Gastroesophageal sphincter (tissue), 4 donors: Measurements from ENCODE around the gene MCM3. TPM values are rescaled to one million over a fixed set of nuclear protein-coding genes. Genes with fewer than 3 reads are reported as not detected.

Experiments
- ATAC-seq: fragments of 150-250 bp; one replicate; pipeline ENCODE4 v1.9.1; 2016; ENCODE audit warnings: mild to moderate bottlenecking, moderate library complexity
- H3K27ac ChIP-seq, 4 donors: fragments of 200-600 bp; sonication (generic) in 3 of 4; 1 replicate in 3 of 4; 2 replicates in 1 of 4; pipeline ENCODE4 v1.5.1; 2016 to 2019
- H3K27me3 ChIP-seq: fragments of 200-600 bp; sonication (generic); one replicate; pipeline ENCODE4 v1.5.1; 2019
- H3K36me3 ChIP-seq, 2 donors: fragments of 200-600 bp; sonication (generic); one replicate each; pipeline ENCODE4 v1.5.1; 2019; ENCODE audit warnings: control low read depth in 1 of 2
- H3K4me1 ChIP-seq, 3 donors: fragments of 200-600 bp; sonication (generic); 1 replicate in 2 of 3; 2 replicates in 1 of 3; pipeline ENCODE4 v1.5.1; 2016 to 2019; ENCODE audit warnings: control low read depth in 2 of 3
- H3K4me3 ChIP-seq, 2 donors: fragments of 200-600 bp; sonication (generic); one replicate each; pipeline ENCODE4 v1.5.1; 2019; ENCODE audit warnings: mild to moderate bottlenecking in 1 of 2, moderate library complexity in 1 of 2
- H3K9me3 ChIP-seq, 3 donors: fragments of 200-600 bp; sonication (generic); one replicate each; pipeline ENCODE4 v1.5.1; 2017 to 2019; ENCODE audit warnings: control low read depth in 2 of 3
- CTCF ChIP-seq, 4 experiments: fragments of 200-600 bp in 2 of 4; fragments of 450-650 bp in 2 of 4; sonication (generic) in 1 of 4; IDR thresholded peaks; one replicate each; pipeline ENCODE4 v1.5.1; 2017 to 2019; ENCODE audit warnings: antibody characterized with exemption in 4 of 4, mild to moderate bottlenecking in 2 of 4, moderate library complexity in 2 of 4
- EP300 ChIP-seq: sonication (generic); formaldehyde crosslinking; IDR thresholded peaks from one replicate; pipeline ENCODE4 v1.6.1; 2017; ENCODE audit warnings: antibody characterized with exemption, mild to moderate bottlenecking
- POLR2A ChIP-seq, 2 donors: fragments of 450-650 bp; IDR thresholded peaks; one replicate each; pipeline ENCODE4 v1.6.1; 2017; ENCODE audit warnings: antibody characterized with exemption in 2 of 2, mild to moderate bottlenecking in 2 of 2, moderate library complexity in 1 of 2
- POLR2AphosphoS5 ChIP-seq: sonication (generic); formaldehyde crosslinking; IDR thresholded peaks from one replicate; pipeline ENCODE4 v1.6.1; 2017; ENCODE audit warnings: antibody characterized with exemption
- WGBS, 2 donors: methylation state at CpG; one replicate each; pipeline ENCODE4 v1.1.5; 2018; ENCODE audit warnings: low coverage in 1 of 2; 5-methylcytosine and 5-hydroxymethylcytosine counted together
- total RNA-seq, 4 donors: library from RNA; depleted of rRNA; stranded (reverse); fragments of >200 nt; gene quantifications; one replicate each; pipeline ENCODE4 v1.1.0, GENCODE V29; 2016

MCM3 gene
- total RNA-seq, 4 donors from 2014 or later = 36.1 to 53.3 (median 45.4) TPM

GRCh38 chr6:52328303-52328662, 43.7 kb upstream of the MCM3 start:
- Histone ChIP-seq H3K36me3 (no peaks in the 10 kb centered on the region), H3K9me3 (no peaks in the 10 kb centered on the region), H3K27me3 (no peaks in the 10 kb centered on the region), H3K4me3 (no peak overlapping the region), H3K27ac (no peak overlapping the region), H3K4me1 (no peaks in the 10 kb centered on the region)
- ATAC-seq = no peak
- WGBS, 2 donors = 68 to 89% methylated on average over 2 of the region's 2 CpGs
- TF ChIP-seq POLR2A (IDR thresholded peaks at IDR 0.05) (no peak), CTCF (IDR thresholded peaks at IDR 0.05) (no peak), POLR2AphosphoS5 (no peak), EP300 (no peak)

GRCh38 chr6:52326540-52327364, 42.2 kb upstream of the MCM3 start:
- H3K4me1 ChIP-seq = no peaks in the 10 kb centered on the region
- no peaks in the 10 kb centered on the region for H3K9me3 ChIP-seq
- no peaks in the 10 kb centered on the region for H3K27me3 ChIP-seq
- 79 to 91% methylated on average over 2 to 3 of the region's 3 CpGs for WGBS, 2 donors
- TF ChIP-seq POLR2AphosphoS5 = no peak
- no peak for TF ChIP-seq EP300
- TF ChIP-seq POLR2A (IDR thresholded peaks at IDR 0.05) = no peak
- TF ChIP-seq CTCF (IDR thresholded peaks at IDR 0.05) = no peak
- H3K36me3 ChIP-seq = no peaks in the 10 kb centered on the region
- no peak overlapping the region for H3K27ac ChIP-seq
- no peak for ATAC-seq
- no peak overlapping the region for H3K4me3 ChIP-seq

GRCh38 chr6:52325695-52326471, 41.3 kb upstream of the MCM3 start:
- no peaks in the 10 kb centered on the region for H3K36me3 ChIP-seq
- TF ChIP-seq POLR2A (IDR thresholded peaks at IDR 0.05) = no peak
- no peak for TF ChIP-seq CTCF (IDR thresholded peaks at IDR 0.05)
- no peak for TF ChIP-seq POLR2AphosphoS5
- no peak for TF ChIP-seq EP300
- WGBS, 2 donors = 67 to 73% methylated on average over 9 to 11 of the region's 14 CpGs
- H3K4me1 ChIP-seq = no peaks in the 10 kb centered on the region
- no peak overlapping the region for H3K4me3 ChIP-seq
- H3K27me3 ChIP-seq = no peaks in the 10 kb centered on the region
- H3K27ac ChIP-seq = no peak overlapping the region
- no peak for ATAC-seq
- H3K9me3 ChIP-seq = no peaks in the 10 kb centered on the region

GRCh38 chr6:52324189-52324588, 39.6 kb upstream of the MCM3 start:
- Histone ChIP-seq H3K4me3 (no peak overlapping the region), H3K27ac (no peak overlapping the region), H3K36me3 (no peaks in the 10 kb centered on the region), H3K4me1 (no peaks in the 10 kb centered on the region), H3K27me3 (no peaks in the 10 kb centered on the region), H3K9me3 (no peaks in the 10 kb centered on the region)
- 86 to 92% methylated on average over 2 to 6 of the region's 6 CpGs for WGBS, 2 donors
- no peak for ATAC-seq
- TF ChIP-seq CTCF (IDR thresholded peaks at IDR 0.05) (no peak), POLR2A (IDR thresholded peaks at IDR 0.05) (no peak), EP300 (no peak), POLR2AphosphoS5 (no peak)
